Liver (tissue), 3 donors: ENCODE measurements around the gene CD300C.

ENCODE experiments used
- CTCF ChIP-seq: fragments of 150-350 bp; IDR thresholded peaks from 2 replicates; pipeline ENCODE4 v1.5.1; 2017; ENCODE audit warnings: improper control_type of control experiment, low read depth, low read length; ENCODE audit not compliant: missing input control
- GABPA ChIP-seq, 2 donors: IDR thresholded peaks in 1 of 2; conservative IDR thresholded peaks in 1 of 2; 2 replicates each; pipeline ENCODE4 v1.6.1; 2016; ENCODE audit warnings: antibody characterized with exemption in 2 of 2, mild to moderate bottlenecking in 1 of 2, moderate library complexity in 1 of 2
- HNF4G ChIP-seq: IDR thresholded peaks from 2 replicates; pipeline ENCODE4 v1.6.1; 2016; ENCODE audit warnings: antibody characterized with exemption
- JUND ChIP-seq, 2 donors: IDR thresholded peaks; 2 replicates each; pipeline ENCODE4 v1.6.1; 2016; ENCODE audit warnings: antibody characterized with exemption in 2 of 2
- REST ChIP-seq: IDR thresholded peaks from 2 replicates; pipeline ENCODE4 v1.6.1; 2016; ENCODE audit warnings: antibody characterized with exemption, mild to moderate bottlenecking
- YY1 ChIP-seq: IDR thresholded peaks from 2 replicates; pipeline ENCODE4 v1.6.1; 2016; ENCODE audit warnings: antibody characterized with exemption, mild to moderate bottlenecking
- TF ChIP-seq, protein P1 (sequence below): IDR thresholded peaks from 2 replicates; pipeline ENCODE4 v1.6.1; 2016; ENCODE audit warnings: antibody characterized with exemption
- donor health status: healthy.
- donor health status: healthy.

DNA sequence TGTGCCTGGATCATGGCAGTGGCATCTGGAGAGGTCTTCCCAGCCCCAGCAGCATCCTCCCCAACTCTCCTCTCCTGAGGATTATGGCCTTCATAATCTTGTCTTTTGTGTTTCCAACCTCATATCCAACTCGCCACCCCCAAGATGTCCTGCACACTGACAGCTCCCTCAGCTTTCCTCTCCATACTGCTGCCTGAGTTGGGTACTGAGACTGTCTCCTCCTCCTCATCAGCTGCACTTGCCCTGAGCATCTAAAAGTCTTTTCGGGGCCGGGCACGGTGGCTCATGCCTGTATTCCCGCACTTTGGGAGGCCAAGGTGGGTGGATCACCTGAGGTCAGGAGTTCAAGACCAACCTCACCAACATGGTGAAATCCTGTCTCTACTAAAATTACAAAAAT, 16.7 kb downstream of the CD300C start:
- TF ChIP-seq, protein P1, sequence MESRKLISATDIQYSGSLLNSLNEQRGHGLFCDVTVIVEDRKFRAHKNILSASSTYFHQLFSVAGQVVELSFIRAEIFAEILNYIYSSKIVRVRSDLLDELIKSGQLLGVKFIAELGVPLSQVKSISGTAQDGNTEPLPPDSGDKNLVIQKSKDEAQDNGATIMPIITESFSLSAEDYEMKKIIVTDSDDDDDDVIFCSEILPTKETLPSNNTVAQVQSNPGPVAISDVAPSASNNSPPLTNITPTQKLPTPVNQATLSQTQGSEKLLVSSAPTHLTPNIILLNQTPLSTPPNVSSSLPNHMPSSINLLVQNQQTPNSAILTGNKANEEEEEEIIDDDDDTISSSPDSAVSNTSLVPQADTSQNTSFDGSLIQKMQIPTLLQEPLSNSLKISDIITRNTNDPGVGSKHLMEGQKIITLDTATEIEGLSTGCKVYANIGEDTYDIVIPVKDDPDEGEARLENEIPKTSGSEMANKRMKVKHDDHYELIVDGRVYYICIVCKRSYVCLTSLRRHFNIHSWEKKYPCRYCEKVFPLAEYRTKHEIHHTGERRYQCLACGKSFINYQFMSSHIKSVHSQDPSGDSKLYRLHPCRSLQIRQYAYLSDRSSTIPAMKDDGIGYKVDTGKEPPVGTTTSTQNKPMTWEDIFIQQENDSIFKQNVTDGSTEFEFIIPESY = no peak
- TF ChIP-seq CTCF (no peak), JUND (IDR thresholded peaks at IDR 0.05) (no peak), HNF4G (no peak), REST (no peak), GABPA (IDR thresholded peaks at IDR 0.05 in 1 of 2, conservative IDR thresholded peaks at IDR 0.05 in 1 of 2) (no peak), YY1 (no peak)
